Measurements from ENCODE around the gene MTHFR.

The MTHFR gene

GRCh38 chr1:11787251-11787803, 18.4 kb downstream of the MTHFR start:
- TF ChIP-seq CTCF (IDR thresholded peaks at IDR 0.05; ENCODE audit: low read depth, low read length): no peak
- DNase-seq (ENCODE audit: low read depth in 2 of 2): peak; percentile 51 to 82
- H3K4me3 ChIP-seq (replicated peaks in 1 of 2; ENCODE audit: low read depth in 2 of 2, low read length in 2 of 2): no peak overlapping the region

GRCh38 chr1:11786168-11786567, 19.6 kb downstream of the MTHFR start:
- no peak for DNase-seq (ENCODE audit: low read depth in 2 of 2)
- TF ChIP-seq CTCF (IDR thresholded peaks at IDR 0.05; ENCODE audit: low read depth, low read length): no peak
- H3K4me3 ChIP-seq (replicated peaks in 1 of 2; ENCODE audit: low read depth in 2 of 2, low read length in 2 of 2): no peak overlapping the region

DNA sequence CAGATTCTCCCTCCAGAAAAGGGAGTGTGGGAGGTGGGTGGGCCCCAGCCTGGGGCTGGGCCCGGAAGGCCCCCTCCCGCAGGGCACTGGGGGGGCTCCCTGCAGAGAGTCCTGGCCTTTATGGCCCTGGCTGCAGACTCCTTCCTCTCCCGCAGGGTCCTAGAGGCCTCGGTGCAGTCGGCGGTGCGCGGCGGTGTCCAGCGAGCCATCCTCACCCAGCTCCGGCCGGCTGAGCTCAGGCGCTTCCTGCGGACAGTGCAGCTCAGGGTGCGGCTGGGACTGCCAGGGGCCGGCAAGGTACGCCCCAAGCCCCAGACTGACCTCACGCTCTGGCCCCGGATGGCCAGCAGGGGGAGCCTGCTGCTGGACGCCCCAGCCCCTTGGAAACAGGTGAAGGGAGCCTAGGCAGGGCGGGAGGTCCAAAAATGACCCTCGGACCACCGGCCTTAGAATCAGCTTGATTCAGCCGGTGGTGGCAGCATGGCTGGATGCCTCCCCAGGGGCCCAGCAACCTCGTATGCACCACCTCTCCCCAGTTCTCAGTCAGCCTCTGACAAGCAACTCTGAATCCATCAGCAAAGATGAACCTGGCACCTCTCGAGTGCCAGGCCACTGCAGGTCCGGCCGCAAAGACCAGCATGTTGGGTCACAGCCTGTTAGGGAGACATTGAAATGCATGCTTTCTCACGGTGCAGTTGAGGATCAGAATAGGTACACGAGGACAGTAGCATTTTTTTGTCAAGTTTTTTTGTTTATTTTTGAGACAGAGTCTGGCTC, 20.6 kb downstream of the MTHFR start:
- peak; percentile 89 for TF ChIP-seq CTCF (IDR thresholded peaks at IDR 0.05; ENCODE audit: low read depth, low read length)
- DNase-seq (ENCODE audit: low read depth in 2 of 2): peak; percentile 61 to 75
- no peak overlapping the region for H3K4me3 ChIP-seq (replicated peaks in 1 of 2; ENCODE audit: low read depth in 2 of 2, low read length in 2 of 2)

DNA sequence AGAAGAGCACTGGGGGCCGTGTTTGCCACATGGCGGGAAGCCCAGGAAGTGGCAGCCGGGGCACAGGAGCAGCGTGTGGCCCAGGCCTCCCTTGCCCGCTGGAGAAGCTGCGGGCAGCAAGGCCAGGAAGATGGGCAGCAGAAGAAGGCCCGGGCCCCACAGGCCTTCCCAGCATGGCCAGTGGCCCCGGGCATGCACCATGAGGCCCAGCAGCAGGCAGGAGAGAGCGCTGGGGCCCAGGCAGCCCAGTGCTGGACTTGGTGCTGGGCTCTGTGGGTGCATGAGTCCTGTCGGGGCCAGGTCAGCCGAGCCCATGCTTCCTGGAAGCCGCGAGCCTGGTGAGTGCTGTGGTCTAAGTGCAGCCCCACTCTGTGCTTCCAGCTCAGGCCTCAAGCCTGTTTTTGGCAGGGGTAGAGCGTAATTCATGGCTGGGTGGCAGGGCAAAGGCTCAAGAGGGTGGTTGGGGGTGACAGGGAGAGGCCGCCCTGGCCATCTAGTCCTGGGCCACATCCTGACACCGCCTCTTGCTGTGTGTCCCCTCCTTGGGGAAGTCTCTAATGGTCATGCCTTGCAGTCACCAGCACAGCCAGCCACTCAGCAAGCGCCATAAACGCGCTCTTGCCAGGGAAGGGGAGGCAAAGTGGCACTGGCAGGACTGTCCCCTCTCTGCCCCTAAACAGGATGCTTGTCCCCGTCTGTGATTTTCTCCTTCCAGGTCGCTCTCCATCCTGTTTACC, 21.3 kb downstream of the MTHFR start:
- TF ChIP-seq CTCF (IDR thresholded peaks at IDR 0.05; ENCODE audit: low read depth, low read length): no peak
- DNase-seq (ENCODE audit: low read depth in 2 of 2): no peak
- H3K4me3 ChIP-seq (replicated peaks in 1 of 2; ENCODE audit: low read depth in 2 of 2, low read length in 2 of 2): no peak overlapping the region

- TF ChIP-seq CTCF (IDR thresholded peaks at IDR 0.05; ENCODE audit: low read depth, low read length): no peak
- no peak overlapping the region for H3K4me3 ChIP-seq (replicated peaks in 1 of 2; ENCODE audit: low read depth in 2 of 2, low read length in 2 of 2)
- no peak for DNase-seq (ENCODE audit: low read depth in 2 of 2)
These were observed 22.2 kb downstream of the MTHFR start for GRCh38 chr1:11783556-11783955.

GRCh38 chr1:11782127-11782708, 23.5 kb downstream of the MTHFR start:
- DNase-seq (ENCODE audit: low read depth in 2 of 2): no peak
- TF ChIP-seq CTCF (IDR thresholded peaks at IDR 0.05; ENCODE audit: low read depth, low read length): no peak
- no peak overlapping the region for H3K4me3 ChIP-seq (replicated peaks in 1 of 2; ENCODE audit: low read depth in 2 of 2, low read length in 2 of 2)
